ENCODE data around the gene RBPJL. TPM values are rescaled to one million over a fixed set of nuclear protein-coding genes. Genes with fewer than 3 reads are reported as not detected.

The RBPJL gene
- total RNA-seq, 4 donors from 2014 or later, result not detected

- no peak for DNase-seq
- intact Hi-C loops (cut with DNase I), result no loop called here
- TF ChIP-seq POLR2A (IDR thresholded peaks at IDR 0.05) (no peak), CTCF (IDR thresholded peaks at IDR 0.05) (no peak)
- no peak overlapping the region for H3K27ac ChIP-seq
- H3K27me3 ChIP-seq, result no peaks in the 10 kb centered on the region
- WGBS, 2 donors, result 81 to 85% methylated on average over 3 of the region's 3 CpGs
- no peak overlapping the region for H3K4me3 ChIP-seq (replicated peaks in 1 of 3)
- H3K4me1 ChIP-seq, result no peaks in the 10 kb centered on the region
- no peaks in the 10 kb centered on the region for H3K36me3 ChIP-seq
- no peaks in the 10 kb centered on the region for H3K9me3 ChIP-seq
These were observed 31.3 kb upstream of the RBPJL start for GRCh38 chr20:45275338-45275737.

GRCh38 chr20:45279992-45280391 lies 26.6 kb upstream of the RBPJL start:
- TF ChIP-seq POLR2A (IDR thresholded peaks at IDR 0.05) (no peak), CTCF (IDR thresholded peaks at IDR 0.05) (no peak)
- intact Hi-C loops (cut with DNase I), result no loop called here
- no peaks in the 10 kb centered on the region for H3K36me3 ChIP-seq
- H3K4me1 ChIP-seq, result no peaks in the 10 kb centered on the region
- WGBS, 2 donors, result 71 to 76% methylated on average over 1 of the region's 1 CpG
- no peak for DNase-seq
- H3K27me3 ChIP-seq, result no peaks in the 10 kb centered on the region
- H3K4me3 ChIP-seq (replicated peaks in 1 of 3), result no peak overlapping the region
- H3K9me3 ChIP-seq, result no peaks in the 10 kb centered on the region
- H3K27ac ChIP-seq, result no peak overlapping the region

GRCh38 chr20:45282700-45283550 lies 23.7 kb upstream of the RBPJL start:
- DNase-seq, result no peak
- Histone ChIP-seq H3K36me3 (no peaks in the 10 kb centered on the region), H3K27ac (no peak overlapping the region), H3K4me1 (no peaks in the 10 kb centered on the region), H3K9me3 (no peaks in the 10 kb centered on the region), H3K4me3 (replicated peaks in 1 of 3) (no peak overlapping the region), H3K27me3 (no peaks in the 10 kb centered on the region)
- TF ChIP-seq CTCF (IDR thresholded peaks at IDR 0.05) (no peak), POLR2A (IDR thresholded peaks at IDR 0.05) (no peak)
- intact Hi-C loops (cut with DNase I), result no loop called here
- 64 to 70% methylated on average over 7 of the region's 7 CpGs for WGBS, 2 donors

- Histone ChIP-seq H3K27ac (no peak overlapping the region), H3K9me3 (no peaks in the 10 kb centered on the region), H3K36me3 (no peaks in the 10 kb centered on the region), H3K4me1 (no peaks in the 10 kb centered on the region), H3K4me3 (replicated peaks in 1 of 3) (no peak overlapping the region), H3K27me3 (no peaks in the 10 kb centered on the region)
- WGBS, 2 donors, result 29 to 62% methylated on average over 3 to 4 of the region's 4 CpGs
- TF ChIP-seq POLR2A (IDR thresholded peaks at IDR 0.05), result no peak
- TF ChIP-seq CTCF (IDR thresholded peaks at IDR 0.05), result no peak
- no peak for DNase-seq
- intact Hi-C loops (cut with DNase I), result no loop called here
These were observed 23.0 kb upstream of the RBPJL start for GRCh38 chr20:45283551-45284057.

- WGBS, 2 donors, result 82 to 85% methylated on average over 4 of the region's 4 CpGs
- no peaks in the 10 kb centered on the region for H3K36me3 ChIP-seq
- no peak for DNase-seq
- intact Hi-C loops (cut with DNase I), result no loop called here
- H3K9me3 ChIP-seq, result no peaks in the 10 kb centered on the region
- TF ChIP-seq CTCF (IDR thresholded peaks at IDR 0.05) (no peak), POLR2A (IDR thresholded peaks at IDR 0.05) (no peak)
- peaks cover 5 to 8% of the 10 kb centered on the region in 2 donors for H3K4me1 ChIP-seq
- no peak overlapping the region for H3K27ac ChIP-seq
- no peaks in the 10 kb centered on the region for H3K27me3 ChIP-seq
- no peak overlapping the region for H3K4me3 ChIP-seq (replicated peaks in 1 of 3)
These were observed 18.3 kb upstream of the RBPJL start for GRCh38 chr20:45288376-45288775.

Data from thyroid gland (tissue), 4 donors.